Measurements from ENCODE around the gene MYO9B. TPM values are rescaled to one million over a fixed set of nuclear protein-coding genes. Genes with fewer than 3 reads are reported as not detected.

Gene MYO9B
- polyA plus RNA-seq, 2 of the 4 experiments (the other 2 are of a cell fraction): 13.0 to 27.7 TPM

DNA sequence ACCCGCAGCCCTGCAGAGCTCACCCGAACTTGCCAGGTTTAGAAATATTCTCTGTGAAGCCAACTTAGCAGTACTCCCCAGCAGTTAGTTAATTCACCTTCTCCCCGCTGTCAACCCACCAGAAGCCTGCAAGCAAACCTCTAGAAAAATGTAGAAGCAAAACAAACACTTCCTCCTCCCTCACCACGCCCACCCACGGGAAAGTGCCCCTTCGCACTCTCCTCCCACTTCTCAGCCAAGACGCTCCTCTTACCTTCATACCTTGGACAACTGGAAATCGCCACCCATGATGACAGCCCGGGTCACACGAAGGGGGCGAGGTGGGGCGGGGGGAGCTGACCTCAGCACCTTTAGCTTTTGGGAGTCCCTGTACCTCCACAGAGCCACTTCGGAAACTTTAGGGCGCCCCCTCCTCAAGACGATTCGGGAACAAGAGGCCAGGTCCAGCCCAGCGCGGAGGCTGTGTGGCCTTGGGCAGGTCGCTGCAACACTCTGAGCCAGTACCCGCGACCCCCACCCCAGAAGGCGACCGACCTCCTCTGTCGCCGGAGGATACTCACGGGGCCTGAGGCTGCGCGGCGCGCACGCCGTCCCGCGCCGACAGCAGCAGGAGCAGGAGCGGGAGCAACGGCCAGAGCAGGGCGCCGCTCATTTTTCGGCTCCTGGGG, 49.5 kb upstream of the MYO9B start:
- Histone ChIP-seq H3K4me2 (peak overlapping the region; percentile 77), H3K4me3 (peak overlapping the region; percentile 38; the same call in 1 of the 3 replicates), H3K9me3 (no peaks in the 10 kb centered on the region), H3K4me1 (no peaks in the 10 kb centered on the region), H3K27ac (no peak overlapping the region; a peak in 1 of 6 replicates)
- 39% methylated on average over 10 of the region's 40 CpGs for WGBS (ENCODE audit: missing lambda C conversion rate)
- DNase-seq (ENCODE audit: low read depth in 1 of 2, low spot score in 1 of 2) (no peak), FAIRE-seq (no peak), ATAC-seq (0 out of 6 replicates have a peak, but pooled peaks of 1 of the 2 experiments have one; percentile 16)
- TF ChIP-seq PHF8 (IDR thresholded peaks at IDR 0.05; ENCODE audit: borderline replicate concordance, low read depth) (no peak), ZFP36 (IDR thresholded peaks at IDR 0.05; ENCODE audit: borderline replicate concordance, partially characterized antibody) (no peak), SMC3 (IDR thresholded peaks at IDR 0.05) (no peak), PBX3 (IDR thresholded peaks at IDR 0.05) (no peak), EHF (CRISPR knock-in tag; IDR thresholded peaks at IDR 0.05) (no peak), KDM5A (IDR thresholded peaks at IDR 0.05) (no peak), FOSL2 (IDR thresholded peaks at IDR 0.05) (no peak), FOSL2 (CRISPR knock-in tag; IDR thresholded peaks at IDR 0.05) (no peak), CBX2 (IDR thresholded peaks at IDR 0.05; ENCODE audit: borderline replicate concordance, low read depth) (no peak), KDM1A (IDR thresholded peaks at IDR 0.05; ENCODE audit: low read depth) (no peak), NPAS2 (CRISPR knock-in tag; IDR thresholded peaks at IDR 0.05; ENCODE audit: borderline replicate concordance) (no peak), HEYL (CRISPR knock-in tag; IDR thresholded peaks at IDR 0.05) (no peak), CHD4 (IDR thresholded peaks at IDR 0.05; ENCODE audit: borderline replicate concordance) (no peak), HOXB13 (CRISPR knock-in tag; IDR thresholded peaks at IDR 0.05; ENCODE audit: low read depth) (no peak)
- TF ChIP-seq, protein P1, sequence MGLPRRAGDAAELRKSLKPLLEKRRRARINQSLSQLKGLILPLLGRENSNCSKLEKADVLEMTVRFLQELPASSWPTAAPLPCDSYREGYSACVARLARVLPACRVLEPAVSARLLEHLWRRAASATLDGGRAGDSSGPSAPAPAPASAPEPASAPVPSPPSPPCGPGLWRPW (IDR thresholded peaks at IDR 0.05): no peak
- CTCF ChIA-PET: interaction anchor here (0.8 kb wide), 1 partner anchor 26 kb away, joined by 3 read pairs; no protein-coding TSS in a partner anchor
- POLR2A ChIA-PET: no interaction called here

GRCh38 chr19:17026706-17027534, 48.7 kb upstream of the MYO9B start, which contains the start of gene CPAMD8:
CPAMD8 (minus strand) TSS chr19:17026810; CDS start chr19:17026642, 168 bp downstream.
- ATAC-seq (peak in 1 of 2 experiments; percentile 37; a peak in 2 of 6 replicates), FAIRE-seq (no peak), DNase-seq (ENCODE audit: low read depth in 1 of 2, low spot score in 1 of 2) (no peak)
- TF ChIP-seq TFCP2L1 (CRISPR knock-in tag; IDR thresholded peaks at IDR 0.05) (no peak), HOXA7 (CRISPR knock-in tag; IDR thresholded peaks at IDR 0.05) (no peak), ZC3H11A (IDR thresholded peaks at IDR 0.05) (no peak), RFX5 (IDR thresholded peaks at IDR 0.05) (no peak), CHD2 (IDR thresholded peaks at IDR 0.05; ENCODE audit: low read length, partially characterized antibody) (no peak), EHMT2 (IDR thresholded peaks at IDR 0.05; ENCODE audit: low read depth) (no peak)
- TF ChIP-seq, protein P2, sequence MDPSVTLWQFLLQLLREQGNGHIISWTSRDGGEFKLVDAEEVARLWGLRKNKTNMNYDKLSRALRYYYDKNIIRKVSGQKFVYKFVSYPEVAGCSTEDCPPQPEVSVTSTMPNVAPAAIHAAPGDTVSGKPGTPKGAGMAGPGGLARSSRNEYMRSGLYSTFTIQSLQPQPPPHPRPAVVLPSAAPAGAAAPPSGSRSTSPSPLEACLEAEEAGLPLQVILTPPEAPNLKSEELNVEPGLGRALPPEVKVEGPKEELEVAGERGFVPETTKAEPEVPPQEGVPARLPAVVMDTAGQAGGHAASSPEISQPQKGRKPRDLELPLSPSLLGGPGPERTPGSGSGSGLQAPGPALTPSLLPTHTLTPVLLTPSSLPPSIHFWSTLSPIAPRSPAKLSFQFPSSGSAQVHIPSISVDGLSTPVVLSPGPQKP (IDR thresholded peaks at IDR 0.05; ENCODE audit: low read depth, low read length): no peak
- TF ChIP-seq, protein P3, sequence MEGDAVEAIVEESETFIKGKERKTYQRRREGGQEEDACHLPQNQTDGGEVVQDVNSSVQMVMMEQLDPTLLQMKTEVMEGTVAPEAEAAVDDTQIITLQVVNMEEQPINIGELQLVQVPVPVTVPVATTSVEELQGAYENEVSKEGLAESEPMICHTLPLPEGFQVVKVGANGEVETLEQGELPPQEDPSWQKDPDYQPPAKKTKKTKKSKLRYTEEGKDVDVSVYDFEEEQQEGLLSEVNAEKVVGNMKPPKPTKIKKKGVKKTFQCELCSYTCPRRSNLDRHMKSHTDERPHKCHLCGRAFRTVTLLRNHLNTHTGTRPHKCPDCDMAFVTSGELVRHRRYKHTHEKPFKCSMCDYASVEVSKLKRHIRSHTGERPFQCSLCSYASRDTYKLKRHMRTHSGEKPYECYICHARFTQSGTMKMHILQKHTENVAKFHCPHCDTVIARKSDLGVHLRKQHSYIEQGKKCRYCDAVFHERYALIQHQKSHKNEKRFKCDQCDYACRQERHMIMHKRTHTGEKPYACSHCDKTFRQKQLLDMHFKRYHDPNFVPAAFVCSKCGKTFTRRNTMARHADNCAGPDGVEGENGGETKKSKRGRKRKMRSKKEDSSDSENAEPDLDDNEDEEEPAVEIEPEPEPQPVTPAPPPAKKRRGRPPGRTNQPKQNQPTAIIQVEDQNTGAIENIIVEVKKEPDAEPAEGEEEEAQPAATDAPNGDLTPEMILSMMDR (IDR thresholded peaks at IDR 0.05): no peak
- TF ChIP-seq, protein P4, sequence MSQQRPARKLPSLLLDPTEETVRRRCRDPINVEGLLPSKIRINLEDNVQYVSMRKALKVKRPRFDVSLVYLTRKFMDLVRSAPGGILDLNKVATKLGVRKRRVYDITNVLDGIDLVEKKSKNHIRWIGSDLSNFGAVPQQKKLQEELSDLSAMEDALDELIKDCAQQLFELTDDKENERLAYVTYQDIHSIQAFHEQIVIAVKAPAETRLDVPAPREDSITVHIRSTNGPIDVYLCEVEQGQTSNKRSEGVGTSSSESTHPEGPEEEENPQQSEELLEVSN (IDR thresholded peaks at IDR 0.05; ENCODE audit: borderline replicate concordance, low read depth): no peak
- TF ChIP-seq, protein P1 (IDR thresholded peaks at IDR 0.05): no peak
- H3K27ac ChIP-seq: peak within 1 kb of the TSS in 1 of 2 experiments; percentile 62; a peak in 2 of 6 replicates
- no peaks in the 10 kb centered on the region for H3K9me3 ChIP-seq
- 0% methylated on average over 1 of the region's 67 CpGs for WGBS (ENCODE audit: missing lambda C conversion rate)
- POLR2A ChIA-PET: no interaction called here
- no peaks in the 10 kb centered on the region for H3K4me1 ChIP-seq
- peak within 1 kb of the TSS; percentile 38; the same call in 2 of the 3 replicates for H3K4me3 ChIP-seq
- peak within 1 kb of the TSS; percentile 77 for H3K4me2 ChIP-seq
- CTCF ChIA-PET: interaction anchor here (0.6 kb wide), 1 partner anchor 240 kb away, joined by 3 read pairs; no protein-coding TSS in a partner anchor

Data from A549 (cell line).